Dermis lymphatic vessel endothelial cell (primary cell): ENCODE data around the gene ISY1. TPM values are rescaled to one million over a fixed set of nuclear protein-coding genes. Genes with fewer than 3 reads are reported as not detected.

Experiments
- total RNA-seq: library from RNA; depleted of rRNA; stranded (reverse); fragments of >200 nt; gene quantifications from 2 replicates; pipeline ENCODE4 v1.2.1, GENCODE V29; 2014

ISY1 gene
- total RNA-seq = 58.1 and 67.2 TPM in 2 replicates

DNA sequence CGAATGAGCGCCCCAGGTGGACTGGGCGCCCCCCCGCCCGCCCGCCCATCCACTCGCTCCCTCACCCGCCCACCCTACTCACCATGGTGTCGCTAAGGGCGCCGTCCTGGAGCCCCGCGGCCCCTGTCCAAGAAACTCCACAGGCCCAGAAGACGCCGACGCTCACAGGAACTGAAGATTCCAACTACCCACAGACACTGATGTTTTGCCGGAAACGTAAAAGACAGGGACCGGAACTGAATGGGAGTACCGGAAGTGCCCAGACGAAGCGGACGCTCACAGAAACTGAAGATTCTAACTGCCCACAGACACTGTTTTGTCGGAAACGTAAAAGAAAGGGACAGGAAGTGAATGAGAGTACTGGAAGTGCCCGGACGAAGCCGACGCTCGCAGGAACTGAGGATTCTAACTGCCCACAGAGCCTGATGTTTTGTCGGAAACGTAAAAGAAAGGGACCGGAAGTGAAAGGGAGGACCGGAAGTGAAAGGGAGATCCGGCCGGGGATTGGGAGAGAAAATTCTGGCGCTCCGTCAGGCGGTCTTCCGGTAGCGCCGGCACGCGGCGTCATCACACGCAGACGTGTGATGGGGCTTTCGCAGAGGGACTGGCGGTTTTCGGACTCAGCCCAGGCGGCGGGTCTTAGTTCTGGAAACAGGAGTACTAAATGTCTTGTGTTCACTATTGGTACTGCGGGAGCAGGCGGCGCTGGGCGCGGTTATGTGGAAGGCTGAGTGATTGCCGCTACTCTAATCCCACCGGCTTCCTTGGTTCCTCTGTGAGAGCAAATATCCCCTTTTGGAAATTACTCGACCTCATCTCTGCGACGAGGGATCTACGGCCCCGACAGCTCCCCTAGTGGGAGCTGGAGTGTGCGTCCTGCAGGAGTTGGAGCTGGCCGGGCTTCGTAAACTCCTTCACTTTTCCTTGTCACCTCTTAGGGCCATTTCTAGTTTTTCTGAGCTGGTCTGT lies at the start of gene ISY1:
Gene ISY1, minus strand, starts transcription at position 173 of the 969 bp plus-strand sequence. Its CDS starts 88 bp downstream, at position 85.

DNA sequence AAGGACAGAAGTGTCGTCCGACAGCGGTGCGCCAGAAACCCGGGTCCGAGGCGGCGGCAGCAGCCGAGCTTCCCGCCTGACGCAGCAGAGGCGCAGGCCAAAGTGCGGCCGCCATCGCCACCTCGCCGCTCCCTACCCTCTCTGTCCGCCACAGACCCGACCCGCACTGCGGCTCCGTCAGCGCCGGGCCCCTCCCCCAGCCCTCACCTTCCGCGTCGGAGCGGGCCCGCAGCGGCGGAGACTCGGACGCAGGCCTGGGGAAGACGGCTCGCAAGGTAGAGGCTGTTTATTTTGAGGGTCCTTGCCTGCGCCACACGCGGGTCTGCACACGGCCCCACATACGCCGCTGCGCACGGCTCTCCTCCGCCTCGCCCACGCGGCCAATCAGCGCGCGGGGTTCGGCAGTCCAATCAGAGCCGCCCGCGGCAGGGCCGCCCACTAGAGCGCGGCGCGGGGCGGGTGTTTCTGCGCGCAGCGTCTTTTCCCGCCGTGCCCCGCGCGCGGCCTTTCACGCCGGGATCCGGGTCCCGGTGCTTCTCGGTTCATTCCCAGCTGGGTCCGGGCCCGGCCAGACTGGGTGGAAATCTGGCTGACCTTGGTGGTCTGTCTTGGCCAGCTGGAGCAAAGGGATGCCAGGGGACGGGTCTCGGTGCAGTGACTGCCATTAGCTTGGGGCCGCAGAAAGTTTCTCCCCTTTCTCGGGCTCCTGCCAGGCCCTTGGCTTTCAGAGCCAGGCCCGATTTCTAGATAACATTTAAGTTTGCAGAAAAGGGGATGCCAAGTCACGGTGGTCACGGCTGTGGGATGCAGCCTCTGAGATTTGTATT lies 22.9 kb upstream of the ISY1 start, which contains the start of gene CNBP:
Gene CNBP, minus strand, starts transcription at position 328 of the 827 bp plus-strand sequence. CDS start 12,139 bp downstream, outside the sequence.

DNA sequence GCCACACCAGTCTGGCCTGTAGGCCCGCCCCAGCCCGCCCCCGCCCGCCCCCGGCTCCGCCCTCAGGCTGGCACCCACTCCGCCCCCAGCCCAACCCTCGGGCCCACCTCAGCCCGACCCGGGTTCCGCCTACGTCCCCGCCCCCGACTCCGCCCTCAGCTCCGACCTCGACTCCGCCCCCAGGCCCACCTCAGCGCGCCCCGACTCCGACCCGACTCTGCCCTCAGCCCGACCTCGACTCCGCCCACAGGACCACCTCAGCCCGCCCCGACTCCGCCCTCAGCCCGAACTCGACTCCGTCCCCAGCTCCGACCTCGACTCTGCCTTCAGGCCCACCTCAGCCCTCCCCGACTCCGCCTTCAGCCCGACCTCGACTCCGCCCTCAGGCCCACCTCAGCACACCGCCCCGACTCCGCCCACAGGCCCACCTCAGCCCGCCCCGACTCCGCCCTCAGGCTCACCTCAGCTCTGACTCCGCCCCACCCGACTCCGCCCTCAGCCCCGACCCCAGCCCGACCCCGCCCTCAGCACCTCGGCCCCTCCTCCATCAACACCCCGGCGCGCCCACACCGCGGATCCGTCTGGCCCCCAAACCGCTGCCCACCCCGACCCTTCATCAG lies 39.0 kb downstream of the ISY1 start, which contains the start of gene RAB43:
Gene RAB43, minus strand, starts transcription at position 13 of the 620 bp plus-strand sequence. CDS start 315 bp downstream, outside the sequence.

Other genes with a start within 250 kb of the ISY1 start
- 1.0 and 1.3 TPM in 2 replicates for gene CFAP92, start 167.0 kb downstream of the ISY1 start, total RNA-seq
- 5.2 and 8.5 TPM in 2 replicates for gene EFCC1, start 159.8 kb downstream of the ISY1 start, total RNA-seq
- 0.11 TPM in 1 of 2 replicates, not detected in the other for gene GP9, start 100.3 kb downstream of the ISY1 start, total RNA-seq
- 63.6 and 72.1 TPM in 2 replicates for gene RAB43, start 39.3 kb downstream of the ISY1 start, total RNA-seq
- gene CNBP, start 22.8 kb upstream of the ISY1 start, total RNA-seq = 303 and 305 TPM in 2 replicates
- gene COPG1, start 88.5 kb upstream of the ISY1 start, total RNA-seq = 173 and 221 TPM in 2 replicates
- gene HMCES, start 117.8 kb upstream of the ISY1 start, total RNA-seq = 22.4 and 23.7 TPM in 2 replicates